Prostate gland (tissue), 2 donors: Measurements from ENCODE around the gene SLC35B1. TPM values are rescaled to one million over a fixed set of nuclear protein-coding genes. Genes with fewer than 3 reads are reported as not detected.

ENCODE experiments used
- DNase-seq: peaks from one replicate; pipeline ENCODE4 v3.0.0-alpha.2; 2019; ENCODE audit warnings: low spot score
- H3K27ac ChIP-seq, 2 donors: fragments of 200-600 bp; sonication (generic); 2 replicates each; pipeline ENCODE4 v1.5.1; 2017 to 2019
- H3K27me3 ChIP-seq: fragments of 200-600 bp; sonication (generic); replicated peaks from 2 replicates; pipeline ENCODE4 v1.5.1; 2019; ENCODE audit not compliant: insufficient read depth
- H3K36me3 ChIP-seq, 2 donors: fragments of 200-600 bp; sonication (generic); 1 replicate in 1 of 2; 2 replicates in 1 of 2; pipeline versions ENCODE4 v1.5.1 to v1.8.1; 2017 to 2019
- H3K4me1 ChIP-seq: fragments of 200-600 bp; sonication (generic); replicated peaks from 2 replicates; pipeline ENCODE4 v1.5.1; 2019
- H3K4me3 ChIP-seq, 2 donors: fragments of 200-600 bp; sonication (generic); 2 replicates each; pipeline ENCODE4 v1.5.1; 2017 to 2019
- H3K9me3 ChIP-seq: fragments of 200-600 bp; sonication (generic); 2 replicates; pipeline ENCODE4 v1.5.1; 2017
- CTCF ChIP-seq, 4 experiments: fragments of 200-600 bp in 2 of 4; fragments of 450-650 bp in 2 of 4; sonication (generic) in 2 of 4; IDR thresholded peaks; 1 replicate in 3 of 4; 2 replicates in 1 of 4; pipeline ENCODE4 v1.5.1; 2016 to 2019; ENCODE audit warnings: antibody characterized with exemption in 4 of 4, mild to moderate bottlenecking in 2 of 4, moderate library complexity in 2 of 4
- POLR2A ChIP-seq: fragments of 450-650 bp; IDR thresholded peaks from one replicate; pipeline ENCODE4 v1.6.1; 2016; ENCODE audit warnings: antibody characterized with exemption, mild to moderate bottlenecking
- POLR2AphosphoS5 ChIP-seq: sonication (generic); formaldehyde crosslinking; IDR thresholded peaks from one replicate; pipeline ENCODE4 v1.6.1; 2017; ENCODE audit warnings: antibody characterized with exemption
- WGBS: methylation state at CpG from one replicate; pipeline ENCODE4 v1.1.5; 2018; 5-methylcytosine and 5-hydroxymethylcytosine counted together
- intact Hi-C: fragments of 100-400 bp; cut with DNase I; formaldehyde crosslinking; loops from one replicate; pipeline ENCODE4 v1.14.2; 2022
- total RNA-seq, 2 donors: library from RNA; depleted of rRNA; stranded (reverse); fragments of >200 nt; gene quantifications; one replicate each; pipeline ENCODE4 v1.1.0, GENCODE V29; 2016

The SLC35B1 gene
- total RNA-seq, 2 donors from 2014 or later = 31.0 to 81.0 TPM

DNA sequence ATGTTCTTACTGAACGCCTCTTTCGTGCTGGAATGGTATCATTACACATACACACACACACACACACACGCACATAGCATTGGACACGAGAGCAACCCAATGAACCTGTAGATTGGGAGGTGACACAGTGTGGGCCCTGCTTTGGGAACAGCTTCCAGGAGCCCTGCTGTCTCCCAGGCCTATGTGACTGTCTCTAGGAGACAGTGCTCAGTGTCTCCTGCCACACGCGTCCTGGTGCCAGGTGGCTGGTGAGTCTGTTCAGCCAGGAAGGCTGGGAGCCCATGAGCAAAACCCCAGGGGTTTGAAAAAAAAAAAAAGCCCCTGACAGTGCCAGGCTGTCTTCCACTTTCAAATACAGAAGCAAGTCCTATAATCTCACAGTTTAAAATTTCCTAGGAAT is 27.4 kb downstream of the SLC35B1 start:
- TF ChIP-seq CTCF (IDR thresholded peaks at IDR 0.05) (no peak), POLR2A (no peak), POLR2AphosphoS5 (no peak)
- 65% methylated on average over 6 of the region's 6 CpGs for WGBS
- H3K27me3 ChIP-seq = no peaks in the 10 kb centered on the region
- no peaks in the 10 kb centered on the region for H3K36me3 ChIP-seq
- H3K27ac ChIP-seq = no peak overlapping the region
- DNase-seq = no peak
- peaks cover 9% of the 10 kb centered on the region for H3K4me1 ChIP-seq
- no peak overlapping the region for H3K4me3 ChIP-seq
- no peaks in the 10 kb centered on the region for H3K9me3 ChIP-seq
- intact Hi-C loops = no loop called here

- no peaks in the 10 kb centered on the region for H3K9me3 ChIP-seq
- no peak for TF ChIP-seq CTCF (IDR thresholded peaks at IDR 0.05)
- peak; percentile 72 for TF ChIP-seq POLR2A
- peak; percentile 96 for TF ChIP-seq POLR2AphosphoS5
- no peaks in the 10 kb centered on the region for H3K27me3 ChIP-seq
- intact Hi-C loops = loop anchor here (2.0 to 5.0 kb wide), 2 partner anchors 13 to 36 kb away; no protein-coding TSS in a partner anchor
- H3K4me3 ChIP-seq = peak within 1 kb of the TSS; percentile 59 to 77
- no peaks in the 10 kb centered on the region for H3K36me3 ChIP-seq
- H3K27ac ChIP-seq = peak within 1 kb of the TSS; percentile 96 to 99
- H3K4me1 ChIP-seq = peaks cover 11% of the 10 kb centered on the region
- 15% methylated on average over 53 of the region's 53 CpGs for WGBS
- DNase-seq = peak; percentile 99
These were observed 29.6 kb downstream of the SLC35B1 start, which contains the start of gene SPOP for GRCh38 chr17:49677933-49678847. Gene SPOP (minus strand): TSS chr17:49678097. CDS start chr17:49622810, 55,287 bp downstream.

DNA sequence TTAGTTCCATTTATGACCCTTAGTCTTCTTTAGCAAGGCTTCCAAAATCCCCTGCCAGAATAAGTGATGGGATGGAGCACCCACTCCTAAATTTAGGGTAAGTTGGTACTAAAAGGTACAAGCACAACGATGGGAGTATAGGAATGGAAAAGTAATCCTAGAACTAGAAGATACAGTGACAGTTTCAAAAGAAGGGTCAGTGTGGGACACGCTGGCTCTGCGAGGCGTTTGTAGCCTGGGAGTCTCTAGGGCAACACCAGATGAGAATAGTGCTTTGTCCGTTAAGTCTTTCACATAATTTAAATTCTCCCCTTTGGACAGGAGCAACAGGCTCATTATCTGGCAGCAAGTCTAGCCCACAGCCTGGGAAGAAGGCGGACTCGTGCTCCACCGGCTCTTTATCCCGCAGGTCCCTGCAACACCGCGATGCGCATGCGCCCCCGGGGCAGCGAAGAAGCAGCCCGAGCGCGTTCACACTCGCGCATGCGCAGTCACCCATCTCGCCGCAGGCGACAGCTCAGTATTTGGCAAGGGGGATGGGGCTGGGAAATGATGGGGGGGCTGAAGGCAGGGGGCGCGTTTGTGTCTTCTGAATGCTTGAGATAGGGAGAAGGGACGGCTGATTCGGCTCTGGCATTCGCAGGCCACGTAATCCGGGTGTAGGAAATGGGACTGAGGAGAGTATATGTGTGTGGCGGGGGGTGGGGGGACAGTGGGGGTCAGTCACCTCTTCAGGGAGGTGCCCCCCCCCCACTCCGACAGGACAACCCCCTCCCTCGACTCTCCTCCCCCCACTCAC is 30.4 kb downstream of the SLC35B1 start:
- Histone ChIP-seq H3K27me3 (no peaks in the 10 kb centered on the region), H3K4me3 (peak overlapping the region; percentile 59 to 77), H3K9me3 (no peaks in the 10 kb centered on the region), H3K36me3 (no peaks in the 10 kb centered on the region), H3K4me1 (peaks cover 11% of the 10 kb centered on the region), H3K27ac (peak overlapping the region; percentile 96 to 99)
- intact Hi-C loops = loop anchor here (2.0 to 5.0 kb wide), 2 partner anchors 13 to 35 kb away; no protein-coding TSS in a partner anchor
- TF ChIP-seq POLR2AphosphoS5 (peak; percentile 87), POLR2A (no peak), CTCF (IDR thresholded peaks at IDR 0.05) (peak in 2 of 4 experiments; percentile 17 to 20)
- peak; percentile 94 for DNase-seq
- 1% methylated on average over 34 of the region's 34 CpGs for WGBS

- no peak for DNase-seq
- intact Hi-C loops = loop anchor here (2.0 to 5.0 kb wide), 2 partner anchors 14 to 34 kb away; no protein-coding TSS in a partner anchor
- no peaks in the 10 kb centered on the region for H3K9me3 ChIP-seq
- TF ChIP-seq POLR2AphosphoS5 = no peak
- TF ChIP-seq POLR2A = no peak
- TF ChIP-seq CTCF (IDR thresholded peaks at IDR 0.05) = no peak
- H3K4me3 ChIP-seq = peak overlapping the region; percentile 59 to 77
- H3K36me3 ChIP-seq = no peaks in the 10 kb centered on the region
- no peaks in the 10 kb centered on the region for H3K27me3 ChIP-seq
- H3K27ac ChIP-seq = peak overlapping the region; percentile 96 to 99
- H3K4me1 ChIP-seq = peaks cover 11% of the 10 kb centered on the region
- WGBS = 8% methylated on average over 5 of the region's 5 CpGs
These were observed 31.4 kb downstream of the SLC35B1 start for GRCh38 chr17:49676276-49676868.
